ENCODE data around the gene NPAS3.

DNA sequence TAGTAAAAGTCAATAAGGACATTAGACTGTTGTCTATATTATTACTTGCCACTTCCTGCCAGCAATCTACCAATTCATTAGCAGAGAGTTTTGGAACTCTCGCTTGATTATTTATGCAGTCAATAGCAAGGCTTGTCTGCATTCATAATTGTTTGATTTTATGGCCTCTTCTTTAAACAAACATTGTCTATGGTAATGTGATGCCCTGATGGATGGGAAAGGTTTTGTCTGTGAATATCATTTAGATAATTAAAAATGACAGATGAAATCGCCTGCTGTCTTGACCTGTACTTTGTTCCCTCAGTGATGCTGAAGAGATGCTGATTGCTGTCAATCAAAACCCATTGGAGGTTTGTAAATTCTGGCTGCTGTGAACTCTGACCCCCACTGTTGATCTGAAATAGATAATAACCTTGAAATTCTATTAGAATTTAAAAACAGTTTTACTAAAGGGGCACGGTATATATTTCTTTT is 455.3 kb downstream of the NPAS3 start:
- TF ChIP-seq, protein P1, sequence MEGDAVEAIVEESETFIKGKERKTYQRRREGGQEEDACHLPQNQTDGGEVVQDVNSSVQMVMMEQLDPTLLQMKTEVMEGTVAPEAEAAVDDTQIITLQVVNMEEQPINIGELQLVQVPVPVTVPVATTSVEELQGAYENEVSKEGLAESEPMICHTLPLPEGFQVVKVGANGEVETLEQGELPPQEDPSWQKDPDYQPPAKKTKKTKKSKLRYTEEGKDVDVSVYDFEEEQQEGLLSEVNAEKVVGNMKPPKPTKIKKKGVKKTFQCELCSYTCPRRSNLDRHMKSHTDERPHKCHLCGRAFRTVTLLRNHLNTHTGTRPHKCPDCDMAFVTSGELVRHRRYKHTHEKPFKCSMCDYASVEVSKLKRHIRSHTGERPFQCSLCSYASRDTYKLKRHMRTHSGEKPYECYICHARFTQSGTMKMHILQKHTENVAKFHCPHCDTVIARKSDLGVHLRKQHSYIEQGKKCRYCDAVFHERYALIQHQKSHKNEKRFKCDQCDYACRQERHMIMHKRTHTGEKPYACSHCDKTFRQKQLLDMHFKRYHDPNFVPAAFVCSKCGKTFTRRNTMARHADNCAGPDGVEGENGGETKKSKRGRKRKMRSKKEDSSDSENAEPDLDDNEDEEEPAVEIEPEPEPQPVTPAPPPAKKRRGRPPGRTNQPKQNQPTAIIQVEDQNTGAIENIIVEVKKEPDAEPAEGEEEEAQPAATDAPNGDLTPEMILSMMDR (conservative IDR thresholded peaks at IDR 0.05 in 1 of 2, IDR thresholded peaks at IDR 0.05 in 1 of 2; ENCODE audit: low read depth in 1 of 2, low read length in 2 of 2): no peak
- no peak for TF ChIP-seq EZH2 (IDR thresholded peaks at IDR 0.05; ENCODE audit: low read length, missing control alignments)
